Measurements from ENCODE around the gene TST.

DNA sequence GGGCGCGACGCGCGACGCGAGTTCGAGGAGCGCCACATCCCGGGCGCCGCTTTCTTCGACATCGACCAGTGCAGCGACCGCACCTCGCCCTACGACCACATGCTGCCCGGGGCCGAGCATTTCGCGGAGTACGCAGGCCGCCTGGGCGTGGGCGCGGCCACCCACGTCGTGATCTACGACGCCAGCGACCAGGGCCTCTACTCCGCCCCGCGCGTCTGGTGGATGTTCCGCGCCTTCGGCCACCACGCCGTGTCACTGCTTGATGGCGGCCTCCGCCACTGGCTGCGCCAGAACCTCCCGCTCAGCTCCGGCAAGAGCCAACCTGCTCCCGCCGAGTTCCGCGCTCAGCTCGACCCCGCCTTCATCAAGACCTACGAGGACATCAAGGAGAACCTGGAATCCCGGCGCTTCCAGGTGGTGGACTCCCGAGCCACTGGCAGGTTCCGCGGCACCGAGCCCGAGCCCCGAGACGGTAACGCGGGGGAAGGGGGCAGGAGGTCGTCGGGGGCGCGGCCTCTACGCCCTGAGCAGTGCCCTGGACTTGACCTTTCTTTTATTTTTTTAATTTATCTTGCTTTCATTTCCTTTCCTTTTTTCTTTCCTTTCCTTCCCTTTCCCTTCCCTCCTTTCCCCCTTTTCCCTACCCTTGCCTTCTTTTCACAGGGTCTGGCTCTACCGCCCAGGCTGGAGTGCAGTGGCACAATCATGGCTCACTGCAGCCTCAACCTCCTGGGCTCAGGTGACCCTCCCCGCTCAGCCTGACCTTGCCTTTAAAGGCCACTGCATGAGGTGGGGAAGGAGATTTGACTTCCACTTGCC lies 5.3 kb upstream of the TST start:
- TF ChIP-seq, protein P1, sequence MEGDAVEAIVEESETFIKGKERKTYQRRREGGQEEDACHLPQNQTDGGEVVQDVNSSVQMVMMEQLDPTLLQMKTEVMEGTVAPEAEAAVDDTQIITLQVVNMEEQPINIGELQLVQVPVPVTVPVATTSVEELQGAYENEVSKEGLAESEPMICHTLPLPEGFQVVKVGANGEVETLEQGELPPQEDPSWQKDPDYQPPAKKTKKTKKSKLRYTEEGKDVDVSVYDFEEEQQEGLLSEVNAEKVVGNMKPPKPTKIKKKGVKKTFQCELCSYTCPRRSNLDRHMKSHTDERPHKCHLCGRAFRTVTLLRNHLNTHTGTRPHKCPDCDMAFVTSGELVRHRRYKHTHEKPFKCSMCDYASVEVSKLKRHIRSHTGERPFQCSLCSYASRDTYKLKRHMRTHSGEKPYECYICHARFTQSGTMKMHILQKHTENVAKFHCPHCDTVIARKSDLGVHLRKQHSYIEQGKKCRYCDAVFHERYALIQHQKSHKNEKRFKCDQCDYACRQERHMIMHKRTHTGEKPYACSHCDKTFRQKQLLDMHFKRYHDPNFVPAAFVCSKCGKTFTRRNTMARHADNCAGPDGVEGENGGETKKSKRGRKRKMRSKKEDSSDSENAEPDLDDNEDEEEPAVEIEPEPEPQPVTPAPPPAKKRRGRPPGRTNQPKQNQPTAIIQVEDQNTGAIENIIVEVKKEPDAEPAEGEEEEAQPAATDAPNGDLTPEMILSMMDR (IDR thresholded peaks at IDR 0.05): no peak
- no peak for TF ChIP-seq POLR2A (IDR thresholded peaks at IDR 0.05)
